AG04450 (cell line): ENCODE results near the gene RANGAP1. TPM values are rescaled to one million over a fixed set of nuclear protein-coding genes. Genes with fewer than 3 reads are reported as not detected.

ENCODE experiments used
- CTCF ChIA-PET: fragments of 300-600, 350-600 bp; formaldehyde crosslinking; extraction: SDS; loops from one replicate; lab custom pipeline; 2022; ENCODE audit warnings: antibody characterized with exemption, inconsistent platforms; lab: Charles Lee
- POLR2A ChIA-PET: fragments of 350-600 bp; formaldehyde crosslinking; extraction: SDS; loops from one replicate; lab custom pipeline; 2021; ENCODE audit warnings: antibody characterized with exemption, inconsistent platforms; lab: Yijun Ruan, JAX
- DNase-seq: peaks from one replicate; pipeline ENCODE4 v3.0.0-alpha.2; 2011; ENCODE audit warnings: low read depth, low spot score
- H3K27ac ChIP-seq: one replicate; pipeline ENCODE4 v1.5.1; 2012; ENCODE audit warnings: low read depth, low read length, control low read depth
- H3K27me3 ChIP-seq: one replicate; pipeline ENCODE4 v1.6.0; 2012; ENCODE audit warnings: low read length; ENCODE audit not compliant: control insufficient read depth, insufficient read depth
- H3K4me3 ChIP-seq: 2 replicates; pipeline ENCODE4 v1.5.1; 2011; ENCODE audit warnings: mild to moderate bottlenecking, low read depth, low read length, control low read depth
- H3K9me3 ChIP-seq: 2 replicates; pipeline ENCODE4 v1.5.1; 2012; ENCODE audit warnings: low read length; ENCODE audit not compliant: control insufficient read depth, insufficient read depth
- CTCF ChIP-seq: IDR thresholded peaks from 2 replicates; pipeline ENCODE4 v1.5.1; 2011; ENCODE audit warnings: low read depth, low read length, control low read depth, inconsistent platforms
- polyA minus RNA-seq: library from RNA; depleted of rRNA, polyadenylated mRNA; stranded (reverse); fragments of >200 nt; gene quantifications from 2 replicates; pipeline ENCODE4 v1.2.3, GENCODE V29; 2011; rRNA and poly(A)+ RNA removed
- polyA plus RNA-seq: library from polyadenylated mRNA; depleted of rRNA; stranded (reverse); fragments of >200 nt; gene quantifications from 2 replicates; pipeline ENCODE4 v1.2.3, GENCODE V29; 2011; rRNA removed

Gene RANGAP1
- 75.8 and 94.9 TPM in 2 replicates for polyA plus RNA-seq
- polyA minus RNA-seq: 89.5 and 115 TPM in 2 replicates

- ChIA-PET CTCF (interaction anchor here (0.5 to 0.7 kb wide), 2 partner anchors 15 to 185 kb away, joined by 3 to 4 read pairs; partner anchors contain the start of gene ZC3H7B), POLR2A (interaction anchor here (0.5 to 2.1 kb wide), 12 partner anchors 15 to 572 kb away, joined by 3 to 16 read pairs (median 4); partner anchors contain the start of genes ACO2, PHF5A, TEF and TOB2)
- no peaks in the 10 kb centered on the region for H3K27me3 ChIP-seq
- H3K4me3 ChIP-seq: peak within 1 kb of the TSS; percentile 83
- H3K9me3 ChIP-seq: peaks cover 4% of the 10 kb centered on the region; the same call in 1 of the 2 replicates
- TF ChIP-seq CTCF: peak; percentile 25; the same call in 1 of the 2 replicates
- peak; percentile 96 for DNase-seq
- peak within 1 kb of the TSS; percentile 94 for H3K27ac ChIP-seq
Observed at GRCh38 chr22:41285820-41286638, at the start of gene RANGAP1. TSS of gene RANGAP1 (minus strand) at chr22:41286187. CDS start at chr22:41281044, 5,143 bp downstream.

- H3K4me3 ChIP-seq: no peak overlapping the region
- H3K27ac ChIP-seq: no peak overlapping the region
- DNase-seq: no peak
- no peak for TF ChIP-seq CTCF
- H3K9me3 ChIP-seq: no peaks in the 10 kb centered on the region; the same call in 1 of the 2 replicates
- no peaks in the 10 kb centered on the region for H3K27me3 ChIP-seq
- ChIA-PET CTCF (no interaction called here), POLR2A (no interaction called here)
Observed at GRCh38 chr22:41334951-41335635, 49.1 kb upstream of the RANGAP1 start.

GRCh38 chr22:41334215-41334614 is 48.2 kb upstream of the RANGAP1 start:
- TF ChIP-seq CTCF: no peak
- CTCF ChIA-PET: interaction anchor here (0.5 kb wide), 1 partner anchor 55 kb away, joined by 4 read pairs; no protein-coding TSS in a partner anchor

GRCh38 chr22:41333806-41334205 is 47.8 kb upstream of the RANGAP1 start:
- H3K27me3 ChIP-seq: no peaks in the 10 kb centered on the region
- no peak overlapping the region for H3K27ac ChIP-seq
- CTCF ChIA-PET: interaction anchor here (0.5 kb wide), 1 partner anchor 54 kb away, joined by 4 read pairs; no protein-coding TSS in a partner anchor
- DNase-seq: no peak
- POLR2A ChIA-PET: no interaction called here
- no peaks in the 10 kb centered on the region; the same call in 1 of the 2 replicates for H3K9me3 ChIP-seq
- no peak for TF ChIP-seq CTCF
- no peak overlapping the region for H3K4me3 ChIP-seq

More at GRCh38 chr22:41334215-41334614, 48.2 kb upstream of the RANGAP1 start:
- no peak overlapping the region for H3K4me3 ChIP-seq
- H3K27ac ChIP-seq: no peak overlapping the region
- POLR2A ChIA-PET: no interaction called here
- DNase-seq: no peak
- no peaks in the 10 kb centered on the region for H3K27me3 ChIP-seq
- H3K9me3 ChIP-seq: no peaks in the 10 kb centered on the region; the same call in 1 of the 2 replicates
